Measurements from ENCODE around the gene NEMF.
A peak's percentile ranks its signal among the peaks of the same experiment; 100 is the strongest.
"Not testable (repeated sequence)": the region's sequence is repeated elsewhere in the genome, so short reads cannot be mapped to it uniquely, and the experiment has no call there.

NEMF gene

DNA sequence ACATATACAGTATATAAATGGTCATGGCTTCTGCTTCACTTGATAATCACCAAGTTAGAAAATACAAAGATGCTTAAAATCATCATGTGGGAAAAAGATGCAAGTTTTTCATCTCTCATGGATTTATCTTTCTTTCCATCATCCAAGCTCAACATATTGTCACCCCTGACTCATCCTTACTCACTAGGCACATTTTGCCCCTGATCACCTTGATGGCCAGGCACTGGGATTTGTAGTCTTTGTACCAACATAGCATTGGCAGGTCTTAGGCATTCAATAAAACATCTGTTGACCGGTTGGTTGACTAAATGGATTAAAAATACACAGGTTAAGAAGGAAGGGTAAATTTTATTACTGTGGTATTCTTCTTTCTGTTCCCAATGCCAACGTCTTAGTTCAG lies 56.6 kb downstream of the NEMF start:
- no peak for DNase-seq

DNA sequence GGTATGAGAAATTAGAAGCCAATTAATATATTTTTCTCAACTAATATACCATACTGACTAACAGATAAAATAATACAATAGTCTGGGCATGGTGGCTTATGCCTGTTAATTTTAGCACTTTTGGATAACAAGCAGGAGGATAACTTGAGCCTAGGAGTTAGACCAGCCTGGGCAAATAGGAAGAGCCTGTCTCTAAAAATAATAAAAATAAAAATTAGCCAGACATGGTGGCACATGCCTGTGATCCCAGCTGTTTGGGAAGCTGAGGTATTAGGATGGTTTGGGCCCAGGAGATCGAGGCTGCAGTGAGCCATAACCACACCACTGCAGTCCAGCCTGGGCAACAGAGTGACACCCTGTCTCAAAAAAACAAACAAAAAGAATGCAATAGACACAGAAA lies 60.0 kb downstream of the NEMF start:
- DNase-seq, result no peak

DNA sequence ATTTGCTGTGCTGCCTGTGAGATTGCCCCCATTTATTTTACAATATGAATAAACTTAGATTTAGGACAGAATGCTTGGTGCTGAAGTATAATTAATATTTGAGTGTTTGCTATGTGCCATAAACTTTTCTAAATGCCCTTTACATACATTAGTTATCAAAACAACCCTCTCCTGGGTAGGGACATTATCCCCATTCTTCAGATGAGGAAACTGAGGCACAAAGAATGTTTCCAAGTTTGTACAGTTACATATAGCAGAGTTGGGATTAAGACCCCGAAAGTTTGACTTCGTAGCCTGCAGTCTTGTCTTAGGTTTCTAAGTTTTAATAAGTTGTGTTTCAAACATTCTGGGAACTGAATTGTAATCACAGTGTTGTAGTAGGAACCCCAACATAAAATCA lies 66.3 kb downstream of the NEMF start:
- no peak for DNase-seq

DNA sequence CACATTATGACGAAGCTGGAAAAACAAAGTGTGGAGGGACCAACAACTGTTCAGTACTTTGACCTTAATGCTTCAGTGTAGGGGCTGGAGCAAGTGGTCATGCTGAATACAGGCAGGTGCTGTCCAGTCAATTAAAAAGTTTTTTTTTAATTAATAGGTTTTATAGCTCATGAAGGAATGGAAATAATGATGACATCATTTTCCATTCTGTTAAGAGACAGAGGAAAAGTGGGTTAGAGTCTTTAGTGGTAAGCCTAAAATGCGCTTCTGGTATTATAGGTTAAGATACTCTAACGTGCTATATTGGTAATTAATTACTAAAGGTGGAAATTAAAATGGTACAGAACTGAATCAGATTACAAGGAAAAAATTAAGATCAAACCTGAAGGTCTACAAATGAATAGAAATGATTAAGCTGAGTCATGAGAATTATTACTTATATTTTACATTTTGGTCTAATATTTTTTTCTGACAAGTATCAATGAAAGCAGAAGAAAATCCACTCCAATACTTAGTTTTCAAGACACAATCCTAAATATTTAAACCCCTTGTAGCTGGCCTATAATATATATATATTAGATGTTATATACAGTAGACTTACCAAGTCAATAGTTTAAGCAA lies 69.1 kb downstream of the NEMF start:
- no peak for DNase-seq

DNA sequence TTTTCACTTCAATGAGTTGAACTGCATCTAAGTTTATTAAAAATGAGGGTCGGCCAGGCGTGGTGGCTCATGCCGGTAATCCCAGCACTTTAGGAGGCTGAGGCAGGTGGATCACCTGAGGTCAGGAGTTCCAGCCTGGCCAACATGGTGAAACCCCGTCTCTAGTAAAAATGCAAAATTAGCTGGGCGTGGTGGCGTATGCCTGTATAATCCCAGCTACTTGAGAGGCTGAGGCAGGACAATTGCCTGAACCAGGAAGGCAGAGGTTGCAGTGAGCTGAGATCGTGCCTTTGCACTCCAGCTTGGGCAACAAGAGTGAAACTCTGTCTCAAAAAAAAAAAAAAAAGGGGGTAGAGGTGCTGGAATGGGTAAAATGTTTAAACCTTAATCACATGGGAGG lies 71.5 kb downstream of the NEMF start:
- not testable (repeated sequence) for DNase-seq

DNA sequence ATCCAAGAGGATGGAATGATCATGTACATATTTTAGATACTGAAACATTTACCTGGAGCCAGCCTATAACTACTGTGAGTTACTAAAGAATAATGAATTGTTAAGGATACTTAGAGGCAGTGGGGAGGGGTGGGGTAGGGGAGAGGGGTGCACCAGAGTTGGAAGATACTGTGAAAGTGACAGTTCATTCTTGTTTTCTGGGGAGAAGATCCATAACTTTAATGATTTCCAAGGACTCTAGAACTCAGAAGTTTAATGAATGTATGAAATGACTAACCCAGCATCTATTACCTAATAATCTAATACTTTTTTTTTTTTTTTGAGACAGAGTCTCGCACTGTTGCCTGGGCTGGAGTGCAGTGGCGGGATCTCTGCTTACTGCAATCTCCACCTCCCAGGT lies 74.2 kb downstream of the NEMF start:
- no peak for DNase-seq

DNA sequence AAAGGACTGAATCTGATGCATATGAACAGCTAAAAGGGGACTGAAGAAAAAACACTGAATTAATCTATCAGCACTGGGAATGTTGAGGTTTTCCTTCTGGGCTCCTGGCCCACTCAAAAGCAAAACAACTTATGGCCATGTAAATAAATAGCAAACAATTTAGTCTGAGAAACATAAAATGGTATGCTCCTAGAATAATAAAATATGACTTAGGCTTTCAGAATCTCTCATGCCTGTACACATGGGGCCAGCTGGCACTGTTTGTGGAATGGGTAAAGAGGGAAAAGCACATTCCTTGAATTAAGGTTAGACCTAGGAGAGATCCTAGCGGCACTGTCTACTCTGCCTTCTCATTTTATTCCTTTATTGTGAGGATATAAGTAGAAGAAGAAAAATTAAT lies 78.5 kb downstream of the NEMF start:
- DNase-seq, result no peak

DNA sequence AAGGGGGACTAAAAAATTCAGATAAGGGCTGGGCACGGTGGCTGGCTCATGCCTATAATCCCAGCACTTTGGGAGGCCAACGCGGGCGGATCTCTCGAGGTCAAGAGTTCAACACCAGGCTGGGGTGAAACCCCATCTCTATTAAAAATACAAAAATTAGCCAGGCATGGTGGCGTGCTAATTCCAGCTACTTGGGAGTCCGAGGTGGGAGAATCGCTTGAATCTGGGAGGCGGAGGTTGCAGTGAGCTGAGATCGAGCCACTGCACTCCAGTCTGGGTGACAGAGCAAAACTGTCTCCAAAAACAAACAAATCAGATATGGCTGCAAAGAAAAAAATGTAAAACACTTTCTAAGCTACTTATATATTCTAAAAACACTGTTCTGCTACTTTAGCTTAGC lies 80.9 kb downstream of the NEMF start:
- not testable (repeated sequence) for DNase-seq

DNA sequence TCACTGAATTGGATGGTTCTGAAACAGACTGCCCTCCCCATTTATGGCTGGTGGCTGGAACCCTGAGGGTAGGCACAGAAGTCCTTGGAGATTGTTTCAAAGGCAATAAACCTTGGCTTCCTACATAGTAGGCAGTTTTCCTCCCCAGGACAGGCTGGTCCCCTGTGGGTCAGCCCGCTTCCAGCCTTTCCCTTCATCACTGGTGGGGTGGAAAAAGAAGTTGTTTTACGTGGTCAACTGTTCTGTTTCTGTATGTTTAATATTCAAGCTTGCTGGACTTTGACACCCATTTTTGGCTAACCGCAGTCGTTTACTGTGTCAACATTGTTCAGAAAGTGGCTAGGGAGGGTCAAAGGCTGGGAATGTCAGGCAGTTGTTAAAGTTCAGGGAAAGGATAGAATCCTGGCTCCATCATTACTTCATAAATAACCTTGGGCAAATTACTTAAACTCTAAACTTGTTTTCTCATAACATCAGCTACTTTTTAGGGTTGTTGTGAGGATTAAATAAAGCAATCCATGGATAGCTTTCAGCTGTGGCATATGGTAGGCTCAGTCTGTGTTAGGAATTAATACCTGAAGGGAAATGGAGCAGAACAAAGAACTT lies 82.3 kb downstream of the NEMF start:
- no peak for DNase-seq

DNA sequence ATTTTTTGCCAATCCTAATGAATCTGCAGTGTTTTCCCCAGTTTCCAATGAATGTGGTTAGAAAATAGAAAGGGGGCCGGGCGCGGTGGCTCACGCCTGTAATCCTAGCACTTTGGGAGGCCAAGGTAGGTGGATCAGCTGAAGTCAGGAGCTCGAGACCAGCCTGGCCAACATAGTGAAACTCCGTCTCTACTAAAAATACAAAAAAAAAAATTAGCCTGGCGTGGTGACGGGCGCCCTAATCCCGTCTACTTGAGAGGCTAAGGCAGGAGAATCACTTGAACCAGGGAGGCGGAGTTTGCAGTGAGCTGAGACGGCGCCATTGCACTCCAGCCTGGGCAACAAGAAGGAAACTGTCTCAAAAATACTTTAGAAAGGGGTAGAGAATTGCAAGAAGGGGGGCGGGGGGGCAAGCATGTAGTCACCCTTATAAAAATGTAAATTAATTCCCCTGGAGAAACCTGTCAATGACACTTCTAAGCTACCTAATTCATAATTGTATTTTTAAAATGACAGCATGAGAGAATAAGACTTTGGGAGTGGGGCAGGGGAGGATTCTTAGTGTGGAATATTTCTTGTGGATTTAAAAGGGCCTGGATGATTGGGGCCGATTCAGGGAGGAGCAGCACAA lies 82.9 kb downstream of the NEMF start:
- no peak for DNase-seq

DNA sequence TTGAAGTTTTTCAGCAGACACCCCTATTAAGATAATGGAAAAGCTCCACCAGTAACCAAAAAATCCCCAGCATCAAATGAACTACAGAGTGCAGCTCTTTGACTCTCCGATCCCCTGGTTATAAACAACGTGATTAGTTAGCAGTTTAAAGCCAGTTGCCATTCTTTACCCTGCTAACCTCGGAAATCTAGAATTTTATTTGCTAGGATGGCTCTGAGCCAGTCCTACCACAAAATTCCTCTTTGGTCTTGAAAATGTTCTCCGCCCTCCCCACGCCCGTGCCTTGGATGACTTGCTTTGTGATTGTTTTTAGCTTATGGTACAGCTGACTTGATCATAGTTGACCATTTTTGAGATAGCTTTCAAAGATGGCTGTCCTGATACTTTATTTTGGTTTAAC lies 83.4 kb downstream of the NEMF start:
- no peak for DNase-seq

DNA sequence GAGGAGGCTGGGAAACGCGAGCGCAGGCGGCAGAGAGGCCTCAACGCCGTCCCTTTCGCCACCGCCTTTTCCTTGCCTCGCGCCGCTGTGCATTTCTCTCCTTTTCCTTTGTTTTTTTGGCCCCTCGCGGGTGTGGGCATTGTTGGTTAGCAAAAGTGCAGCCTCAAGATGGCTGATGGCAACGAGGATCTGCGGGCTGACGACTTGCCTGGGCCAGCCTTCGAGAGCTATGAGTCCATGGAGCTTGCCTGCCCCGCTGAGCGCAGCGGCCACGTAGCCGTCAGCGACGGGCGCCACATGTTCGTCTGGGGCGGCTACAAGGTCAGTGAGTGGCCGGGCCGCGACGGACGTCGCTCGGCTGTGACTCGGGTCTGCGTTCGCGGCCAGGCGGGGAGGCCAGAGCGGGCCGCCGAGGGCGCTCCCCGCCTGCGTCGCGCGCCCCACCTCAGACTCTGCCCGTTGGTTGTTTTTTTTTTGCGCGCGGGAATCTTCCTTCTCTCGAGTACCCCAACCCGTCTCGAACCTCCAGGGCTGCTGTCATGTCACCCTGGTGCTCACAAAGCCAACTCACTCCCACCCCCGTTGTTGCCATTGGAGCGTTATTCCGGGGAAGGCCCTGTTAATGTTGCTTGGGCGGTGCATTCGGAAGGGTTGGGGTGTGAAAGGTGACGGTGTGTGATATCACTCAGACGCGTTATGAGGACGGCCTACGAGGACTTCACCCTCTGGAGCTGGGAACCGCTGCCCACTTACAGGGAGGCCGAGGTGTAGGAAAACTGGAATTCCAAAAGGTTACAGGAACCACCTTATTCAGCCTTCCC lies 84.1 kb downstream of the NEMF start:
- DNase-seq, result peak; percentile 43

DNA sequence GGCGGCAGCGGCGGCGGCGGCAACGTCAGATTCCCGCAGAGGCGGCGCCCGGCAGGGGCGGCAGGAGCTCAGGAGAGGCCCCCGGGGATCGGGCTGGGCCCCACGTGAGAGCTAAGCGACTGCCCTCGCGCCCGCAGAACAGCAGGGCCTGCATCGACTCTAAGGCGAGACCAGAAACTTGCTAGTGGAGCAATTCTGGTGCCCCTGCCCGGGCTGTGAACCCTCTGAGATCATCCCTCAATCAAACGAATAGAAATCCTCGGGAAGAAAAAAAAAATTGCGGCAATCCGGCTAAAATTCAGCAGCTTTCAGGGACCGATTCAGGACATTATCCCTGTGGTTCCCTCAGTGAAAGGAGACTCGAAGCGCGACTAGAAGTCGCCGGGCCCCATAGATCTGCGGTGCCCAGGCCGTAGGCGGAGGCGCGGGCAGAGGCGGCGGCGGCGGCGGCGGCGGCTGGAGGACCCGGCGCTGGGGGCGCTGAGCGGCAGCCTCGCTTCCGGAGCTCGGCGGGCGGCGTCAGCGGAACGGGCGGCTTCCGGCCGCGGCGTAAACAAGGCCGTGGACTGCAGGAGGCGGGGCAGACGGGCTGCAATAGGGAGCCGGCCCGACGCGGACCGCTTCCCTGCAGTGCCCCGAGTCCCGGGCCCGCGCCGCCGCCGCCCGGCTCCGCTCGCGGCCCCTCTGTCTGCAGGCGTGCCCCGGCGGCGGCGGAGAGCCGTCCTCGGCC lies 84.9 kb downstream of the NEMF start, which contains the start of gene KLHDC2:
TSS of gene KLHDC2 (plus strand) at position 583 of the 730 bp plus-strand sequence. CDS start 316 bp downstream, outside the sequence.
- DNase-seq, result peak; percentile 64

DNA sequence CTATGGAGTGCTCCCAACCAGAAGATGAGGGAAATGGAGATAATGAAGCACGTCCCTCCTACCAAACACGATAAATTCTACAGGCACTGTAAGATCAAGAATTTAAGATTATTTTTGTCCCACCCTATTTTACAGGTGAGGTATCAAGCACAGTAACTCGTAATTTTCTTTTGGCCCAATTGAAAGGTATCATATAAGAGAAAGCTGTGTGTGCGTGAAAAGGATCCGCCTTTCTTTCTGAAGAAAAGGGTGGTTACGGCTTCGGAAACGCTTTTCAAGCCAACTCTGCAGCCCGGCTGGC lies 85.4 kb downstream of the NEMF start:
- DNase-seq, result no peak

DNA sequence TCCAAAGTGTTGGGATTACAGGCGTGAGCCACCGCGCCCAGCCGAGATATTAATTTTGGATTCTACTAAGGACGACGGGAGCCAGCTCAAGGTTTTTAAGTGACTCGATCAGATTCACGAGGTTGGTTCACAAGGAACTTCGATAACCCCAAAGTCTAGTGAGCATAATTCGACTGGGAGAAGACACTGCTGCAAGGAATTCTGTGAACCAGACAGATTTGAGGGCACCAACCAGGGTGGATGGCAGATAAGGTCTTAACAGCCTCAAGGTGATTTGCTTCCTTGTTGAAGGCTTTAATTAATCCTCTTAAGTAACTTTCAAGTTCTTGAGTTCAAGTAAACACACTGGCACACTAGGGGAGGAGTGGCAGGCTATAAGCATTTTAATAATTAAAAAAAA lies 85.7 kb downstream of the NEMF start:
- DNase-seq, result no peak

DNA sequence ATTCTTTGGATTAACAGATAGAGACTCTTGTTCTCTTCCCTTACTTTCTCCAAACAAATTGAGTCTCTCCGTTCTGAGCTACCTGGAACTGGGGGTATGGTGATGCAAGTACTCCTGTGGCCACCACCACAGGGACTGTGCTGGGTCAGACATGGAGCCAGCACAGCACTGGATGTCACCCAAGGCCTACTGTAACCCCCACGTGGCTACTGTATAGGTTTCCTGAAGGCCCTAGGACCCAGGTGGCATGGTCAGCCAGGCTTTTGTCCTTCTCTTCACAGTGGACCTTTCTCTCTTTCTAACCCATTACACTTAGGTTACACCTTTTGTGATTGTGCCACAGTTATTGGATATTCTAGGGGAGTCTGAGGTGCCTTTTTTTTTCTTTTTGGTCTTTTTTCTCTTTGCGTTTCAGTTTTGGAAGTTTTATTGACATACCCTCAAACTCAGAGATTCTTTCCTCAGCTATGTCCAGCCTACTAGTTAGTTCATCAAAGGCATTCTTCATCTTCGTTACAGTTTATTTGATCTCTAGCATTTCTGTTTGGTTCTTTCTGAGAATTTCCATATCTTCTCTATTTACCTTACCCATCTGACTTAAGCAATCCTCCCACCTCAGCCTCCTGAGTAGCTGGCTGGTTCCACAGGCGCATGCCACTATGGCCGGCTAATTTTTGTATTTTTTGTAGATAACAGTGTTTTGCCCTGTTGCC lies 90.6 kb downstream of the NEMF start:
- DNase-seq, result no peak

DNA sequence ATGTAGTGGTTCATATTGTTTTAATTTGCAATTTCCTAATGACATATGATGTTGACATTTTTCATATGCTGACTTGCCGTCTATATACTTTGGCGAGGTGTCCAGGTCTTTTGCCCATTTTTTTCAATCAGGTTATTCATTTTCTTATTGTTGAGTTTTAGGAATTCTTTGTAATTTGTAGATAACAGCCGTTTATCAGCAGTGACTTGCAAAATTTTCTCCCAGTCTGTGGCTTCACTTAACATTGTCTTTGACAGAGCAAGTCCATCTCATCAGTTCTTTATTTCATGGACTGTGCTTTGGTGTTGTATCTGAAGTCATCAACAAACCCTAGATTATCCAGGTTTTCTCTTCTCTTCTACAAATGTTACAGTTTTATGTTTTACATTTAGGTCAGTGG lies 97.2 kb downstream of the NEMF start:
- no peak for DNase-seq

DNA sequence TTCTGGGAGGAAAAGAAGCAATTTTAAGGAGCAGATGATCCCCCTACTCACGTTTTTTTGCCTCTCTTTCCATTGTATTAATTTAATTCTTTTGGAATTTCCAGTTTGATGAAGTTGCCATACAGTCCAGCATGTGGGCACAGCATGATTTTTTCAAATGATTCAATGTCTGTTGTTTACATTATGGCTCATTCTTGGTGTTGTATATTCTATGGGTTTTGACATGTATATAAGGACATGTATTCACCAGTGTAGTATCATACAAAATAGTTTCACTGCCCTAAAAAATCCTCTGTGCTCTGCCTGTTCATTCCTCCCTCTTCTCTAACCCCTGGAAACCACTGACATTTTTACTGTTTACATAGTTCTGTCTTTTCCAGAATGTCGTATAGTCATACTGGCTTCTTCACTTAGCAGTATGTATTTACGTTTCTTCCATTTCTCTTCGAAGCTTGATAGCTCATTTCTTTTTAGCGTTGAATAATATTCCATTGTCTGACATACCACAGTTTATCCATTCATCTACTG lies 98.0 kb downstream of the NEMF start:
- DNase-seq, result no peak

DNA sequence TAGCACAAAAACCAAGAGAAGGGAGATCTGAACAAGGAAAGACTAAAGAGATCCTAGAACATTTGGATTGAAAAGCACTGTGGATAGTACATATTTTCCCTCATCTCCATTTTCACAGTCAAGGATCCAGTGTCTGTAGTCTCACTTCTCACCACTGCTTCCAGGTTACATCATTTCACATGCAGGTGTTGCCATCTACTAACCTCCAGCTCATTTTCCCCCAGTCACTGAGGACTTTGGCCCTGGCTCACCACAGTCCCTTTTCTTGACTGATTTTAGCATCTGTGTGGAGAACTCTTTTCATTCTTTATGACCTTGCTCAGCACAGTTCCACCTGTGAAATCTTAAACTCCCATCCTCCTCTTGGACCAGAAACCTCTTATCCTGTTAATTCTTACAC lies 106.1 kb downstream of the NEMF start:
- DNase-seq, result not testable (repeated sequence)

DNA sequence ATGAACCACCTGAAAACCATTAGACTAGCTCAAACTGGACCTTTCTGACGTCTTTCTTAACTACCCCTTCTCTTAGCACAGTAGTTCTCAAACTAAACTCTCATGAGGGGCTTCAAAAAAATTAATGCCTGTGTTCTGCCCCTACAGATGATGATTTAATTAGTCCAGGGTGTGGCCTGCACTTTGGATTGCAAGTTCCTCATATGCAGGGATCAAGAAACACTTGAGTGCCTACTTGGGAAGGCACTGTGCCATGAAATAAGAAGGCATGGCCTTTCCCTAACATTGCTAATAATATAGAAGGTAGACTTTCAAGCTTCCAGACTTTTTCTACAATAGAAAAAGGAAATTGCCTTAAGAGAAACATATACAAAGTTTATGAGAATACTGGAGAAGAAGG lies 107.4 kb downstream of the NEMF start:
- no peak for DNase-seq

DNA sequence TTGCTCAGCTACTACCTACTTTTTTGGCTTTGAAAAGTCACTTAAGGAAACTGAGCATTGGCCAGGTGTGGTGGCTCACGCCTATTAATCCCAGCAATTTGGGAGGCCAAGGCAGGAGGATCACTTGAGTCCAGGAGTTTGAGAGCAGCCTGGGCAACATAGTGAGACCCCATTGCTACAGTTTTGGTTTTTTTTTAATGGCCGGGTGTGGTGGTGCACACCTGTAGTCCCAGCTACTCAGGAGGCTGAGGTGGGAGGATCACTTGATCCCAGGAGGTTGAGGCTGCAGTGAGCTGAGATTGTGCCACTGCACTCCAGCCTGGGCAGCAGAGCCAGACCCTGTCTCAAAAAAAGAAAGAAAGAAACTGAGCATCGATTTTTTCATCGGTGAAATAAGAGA lies 116.9 kb downstream of the NEMF start:
- not testable (repeated sequence) for DNase-seq

DNA sequence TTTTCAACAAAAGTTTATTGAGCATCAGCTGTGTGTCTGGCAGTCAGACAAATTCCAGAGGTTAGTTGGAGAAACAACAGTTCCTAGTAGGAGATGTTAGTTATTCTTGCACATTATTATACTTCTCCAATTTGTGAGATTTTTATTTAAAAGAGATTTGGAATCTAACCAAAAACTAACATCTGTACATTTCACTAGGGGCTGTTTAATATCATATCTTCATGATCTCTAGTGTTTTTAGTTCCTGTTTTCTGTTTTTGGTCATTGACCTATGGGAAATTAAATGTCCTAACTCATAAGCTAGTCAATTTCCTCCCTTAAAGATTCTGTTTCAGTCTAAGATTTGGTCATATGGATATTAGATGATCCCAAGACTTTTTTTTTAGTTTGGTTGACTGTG lies 118.8 kb downstream of the NEMF start:
- DNase-seq, result no peak

Measured in NCI-H748 treated with DMSO at 0.1 percent for 48 hours (cell line).